Right lobe of liver (tissue), 6 donors: Measurements from ENCODE around the gene BDNF. TPM values are rescaled to one million over a fixed set of nuclear protein-coding genes. Genes with fewer than 3 reads are reported as not detected.
"Not testable (repeated sequence)": the region's sequence is repeated elsewhere in the genome, so short reads cannot be mapped to it uniquely, and the experiment has no call there.

Experiments used
- ATAC-seq, 4 donors: fragments of 200-7000 bp; cut with Tn5 transposase; one replicate each; pipeline ENCODE4 v1.9.1; 2020; ENCODE audit warnings: mild to moderate bottlenecking in 4 of 4, moderate library complexity in 4 of 4
- DNase-seq, 3 donors: peaks; one replicate each; pipeline ENCODE4 v3.0.0-alpha.2; 2020
- H3K27ac ChIP-seq, 3 donors: fragments of 200-600 bp; one replicate each; pipeline ENCODE4 v1.8.0; 2022
- H3K27me3 ChIP-seq, 2 donors: fragments of 200-600 bp; one replicate each; pipeline ENCODE4 v1.8.0; 2022
- H3K36me3 ChIP-seq, 4 donors: fragments of 200-600 bp; sonication (generic) in 1 of 4; one replicate each; pipeline versions ENCODE4 v1.5.1 to v1.8.0; 2017 to 2022; ENCODE audit warnings: control low read depth in 1 of 4
- H3K4me1 ChIP-seq, 4 donors: fragments of 200-600 bp; sonication (generic) in 1 of 4; one replicate each; pipeline versions ENCODE4 v1.5.1 to v1.8.0; 2017 to 2022; ENCODE audit warnings: control low read depth in 1 of 4
- H3K4me3 ChIP-seq, 3 donors: fragments of 200-600 bp; one replicate each; pipeline ENCODE4 v1.8.0; 2022
- H3K9me3 ChIP-seq, 4 donors: fragments of 200-600 bp; sonication (generic) in 1 of 4; one replicate each; pipeline versions ENCODE4 v1.5.1 to v1.8.0; 2017 to 2022; ENCODE audit warnings: control low read depth in 1 of 4
- CTCF ChIP-seq, 4 donors: fragments of 200-600 bp in 3 of 4; fragments of 450-650 bp in 1 of 4; IDR thresholded peaks; one replicate each; pipeline versions ENCODE4 v1.5.1 to v1.8.0; 2016 to 2022; ENCODE audit warnings: antibody characterized with exemption in 4 of 4, mild to moderate bottlenecking in 2 of 4
- POLR2A ChIP-seq: fragments of 450-650 bp; IDR thresholded peaks from one replicate; pipeline ENCODE4 v1.6.1; 2017; ENCODE audit warnings: antibody characterized with exemption, mild to moderate bottlenecking
- WGBS: methylation state at CpG from one replicate; pipeline ENCODE4 v1.1.6; 2018; ENCODE audit warnings: low coverage, low lambda C conversion rate; ENCODE audit not compliant: insufficient coverage; ENCODE audit errors: missing lambda C conversion rate; 5-methylcytosine and 5-hydroxymethylcytosine counted together
- intact Hi-C, 2 donors: fragments of 100-400 bp; cut with DNase I; formaldehyde crosslinking; loops; one replicate each; pipeline versions ENCODE4 v1.11.2 to v1.14.1; 2022
- long read RNA-seq: library from polyadenylated mRNA; unstranded; transcript quantifications from one replicate; pipeline ENCODE4 v2.0.0, GENCODE V29; 2019
- total RNA-seq, 6 experiments: library from RNA; depleted of rRNA in 2 of 6; stranded (reverse); fragments of >200 nt in 2 of 6; fragmentation: NEBNext Ultra II Directional in 3 of 6; extraction: Animal tissue kit (Norgen Biotek cat#: 25700) in 3 of 6; gene quantifications; one replicate each; pipeline versions ENCODE4 v1.1.0 to v1.2.4, GENCODE V29; 2016 to 2023
- donor health status: DM: no; HTN: yes; CAD: no.
- donor health status: DM: no; HTN: no; CAD: no.
- donor health status: DM: no; HTN: no; CAD: no.
- donor health status: DM: no; HTN: yes; CAD: no.
- donor health status: DM: no; HTN: yes; CAD: no.

The BDNF gene
- under 1 TPM in 3 of 6 experiments, not detected in 3; 0.06 to 0.27 (median 0.12) TPM for total RNA-seq
- long read RNA-seq: 0 reads

- Histone ChIP-seq H3K4me1 (peaks cover 0 to 25% (median 5%) of the 10 kb centered on the region in 4 donors), H3K27ac (no peak within 1 kb of the TSS), H3K9me3 (no peaks in the 10 kb centered on the region)
Observed at GRCh38 chr11:27700351-27701301, at the start of gene BDNF. Gene BDNF, minus strand, starts transcription at chr11:27700455. Its CDS starts 41,891 bp downstream, at chr11:27658564.

GRCh38 chr11:27740362-27741013, 40.2 kb upstream of the BDNF start:
- WGBS: 28% methylated on average over 7 of the region's 7 CpGs
- Histone ChIP-seq H3K9me3 (no peaks in the 10 kb centered on the region), H3K36me3 (no peaks in the 10 kb centered on the region), H3K27ac (no peak overlapping the region), H3K27me3 (no peaks in the 10 kb centered on the region), H3K4me1 (no peaks in the 10 kb centered on the region), H3K4me3 (no peak overlapping the region)
- intact Hi-C loops: no loop called here
- DNase-seq (no peak), ATAC-seq (no peak)
- no peak for TF ChIP-seq CTCF (IDR thresholded peaks at IDR 0.05)
- no peak for TF ChIP-seq POLR2A

More at GRCh38 chr11:27700351-27701301, at the start of gene BDNF:
- no peaks in the 10 kb centered on the region for H3K36me3 ChIP-seq
- 0% methylated on average over 18 of the region's 92 CpGs for WGBS
- intact Hi-C loops: no loop called here
- peak in 1 of 3 donors; percentile 49 for DNase-seq
- TF ChIP-seq CTCF (IDR thresholded peaks at IDR 0.05): no peak
- TF ChIP-seq POLR2A: no peak
- peak within 1 kb of the TSS; percentile 32 to 44 (median 42) for H3K4me3 ChIP-seq
- ATAC-seq: peak; percentile 37 to 53 (median 44)
- peaks cover 0 to 16% of the 10 kb centered on the region in 2 donors for H3K27me3 ChIP-seq

GRCh38 chr11:27735281-27735680, 35.0 kb upstream of the BDNF start:
- intact Hi-C loops: no loop called here
- 25% methylated on average over 1 of the region's 1 CpG for WGBS
- Histone ChIP-seq H3K27ac (no peak overlapping the region), H3K9me3 (no peaks in the 10 kb centered on the region), H3K36me3 (no peaks in the 10 kb centered on the region), H3K4me3 (no peak overlapping the region), H3K4me1 (no peaks in the 10 kb centered on the region), H3K27me3 (no peaks in the 10 kb centered on the region)
- no peak for TF ChIP-seq POLR2A
- no peak for TF ChIP-seq CTCF (IDR thresholded peaks at IDR 0.05)
- no peak for DNase-seq
- ATAC-seq: no peak

- DNase-seq, ATAC-seq, H3K9me3 ChIP-seq, H3K36me3 ChIP-seq, H3K27me3 ChIP-seq, intact Hi-C loops, H3K4me3 ChIP-seq, H3K4me1 ChIP-seq, H3K27ac ChIP-seq: not testable (repeated sequence)
- WGBS: 72% methylated on average over 7 of the region's 7 CpGs
Observed at GRCh38 chr11:27731803-27732202, 31.5 kb upstream of the BDNF start.

GRCh38 chr11:27726981-27727380, 26.7 kb upstream of the BDNF start:
- H3K9me3 ChIP-seq: no peaks in the 10 kb centered on the region
- DNase-seq (no peak), ATAC-seq (no peak)
- peaks cover 0 to 10% of the 10 kb centered on the region in 2 donors for H3K27me3 ChIP-seq
- TF ChIP-seq POLR2A: no peak
- no peak for TF ChIP-seq CTCF (IDR thresholded peaks at IDR 0.05)
- no peaks in the 10 kb centered on the region for H3K36me3 ChIP-seq
- 25% methylated on average over 1 of the region's 1 CpG for WGBS
- intact Hi-C loops: no loop called here
- no peak overlapping the region for H3K27ac ChIP-seq
- H3K4me3 ChIP-seq: no peak overlapping the region
- peaks cover 0 to 2% (median 0%) of the 10 kb centered on the region in 4 donors for H3K4me1 ChIP-seq
